Activated gamma-delta T cell treated with Interleukin-2 at 50 U/mL for 16 hours (primary cell): Measurements from ENCODE around the gene TMEM135.
A peak's percentile ranks its signal among the peaks of the same experiment; 100 is the strongest.
"Not testable (repeated sequence)": the region's sequence is repeated elsewhere in the genome, so short reads cannot be mapped to it uniquely, and the experiment has no call there.

ENCODE experiments used
- DNase-seq: peaks from one replicate; pipeline ENCODE4 v3.0.0-alpha.2; 2020

The TMEM135 gene

DNA sequence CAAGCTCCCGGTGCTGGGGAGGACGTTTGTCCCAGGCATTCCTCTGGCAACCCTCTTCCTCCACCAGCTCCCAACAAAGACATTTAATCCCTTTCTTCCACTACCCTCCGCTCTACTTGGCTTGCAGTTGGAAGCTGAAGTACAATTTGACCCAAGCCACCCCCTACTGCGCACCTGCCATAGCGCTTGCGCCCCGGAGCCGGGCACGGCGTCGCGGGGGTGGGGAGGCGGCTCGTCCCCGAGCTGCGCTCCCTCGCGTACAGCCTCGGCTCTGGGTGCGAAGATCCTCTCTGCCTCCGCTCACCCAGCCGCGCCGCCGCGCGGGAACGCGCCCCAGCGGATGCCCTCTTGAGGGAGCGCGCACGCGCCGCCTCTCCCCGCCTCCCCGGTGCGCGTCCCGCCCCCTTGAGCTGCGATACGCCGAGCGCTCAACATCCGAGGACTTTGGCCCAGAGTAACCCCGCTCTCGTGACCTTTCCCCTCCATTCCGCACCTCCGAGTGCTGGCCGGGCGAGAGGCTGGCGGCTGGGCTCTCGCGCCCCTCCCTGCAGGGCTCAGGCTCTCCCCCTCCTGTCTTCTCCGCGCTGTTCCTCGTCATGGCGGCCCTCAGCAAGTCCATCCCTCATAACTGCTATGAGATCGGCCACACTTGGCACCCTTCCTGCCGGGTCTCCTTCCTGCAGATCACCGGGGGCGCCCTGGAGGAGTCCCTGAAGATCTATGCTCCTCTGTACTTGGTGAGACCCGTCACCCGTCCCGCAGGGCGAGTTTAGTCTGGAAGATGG, at the start of gene TMEM135:
Gene TMEM135, plus strand, starts transcription at position 485 of the 785 bp plus-strand sequence. Its CDS starts 112 bp downstream, at position 597.
- DNase-seq: peak; percentile 89

DNA sequence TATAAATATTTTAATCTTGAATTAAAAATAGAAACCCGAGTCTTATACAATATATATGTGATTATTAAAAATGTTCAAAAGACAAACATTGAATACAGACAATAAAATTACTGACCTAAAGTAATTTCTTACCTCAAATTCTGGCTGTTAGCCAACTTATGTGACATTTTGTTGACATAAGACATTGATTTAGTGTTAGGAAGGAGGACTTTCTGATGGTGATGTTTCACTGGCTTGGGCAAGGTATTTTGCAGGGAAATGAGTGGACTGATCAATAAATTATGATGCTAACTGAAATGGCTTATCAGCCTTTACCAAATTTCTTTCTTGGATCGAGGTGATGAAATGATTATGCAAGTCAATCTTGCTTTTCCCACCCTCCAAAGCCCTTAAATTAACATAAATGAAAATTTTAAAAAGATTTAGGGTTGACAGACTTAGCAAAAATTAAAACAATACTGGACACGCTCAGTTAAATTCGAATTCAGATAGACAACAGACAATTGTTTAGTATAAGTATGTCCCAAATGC, 49.3 kb upstream of the TMEM135 start:
- no peak for DNase-seq

DNA sequence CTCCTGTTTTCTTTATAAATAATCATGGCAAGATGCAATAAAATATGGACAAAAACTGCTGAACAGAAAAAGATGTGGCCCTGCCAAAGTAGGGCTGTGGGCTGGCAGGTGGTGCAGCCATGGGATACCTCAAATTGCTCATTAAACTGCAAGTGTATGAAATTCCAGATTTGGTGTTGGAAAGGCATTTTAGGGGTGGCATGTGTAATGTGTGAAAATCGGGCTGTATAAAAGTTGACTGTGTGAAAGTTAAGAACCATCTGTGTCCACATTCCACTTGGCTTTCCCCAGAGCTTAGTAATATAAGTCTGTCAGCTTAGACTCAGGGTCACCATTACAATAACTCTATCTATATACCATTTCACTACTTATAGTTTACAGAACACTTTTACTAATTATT, 47.7 kb upstream of the TMEM135 start:
- no peak for DNase-seq

DNA sequence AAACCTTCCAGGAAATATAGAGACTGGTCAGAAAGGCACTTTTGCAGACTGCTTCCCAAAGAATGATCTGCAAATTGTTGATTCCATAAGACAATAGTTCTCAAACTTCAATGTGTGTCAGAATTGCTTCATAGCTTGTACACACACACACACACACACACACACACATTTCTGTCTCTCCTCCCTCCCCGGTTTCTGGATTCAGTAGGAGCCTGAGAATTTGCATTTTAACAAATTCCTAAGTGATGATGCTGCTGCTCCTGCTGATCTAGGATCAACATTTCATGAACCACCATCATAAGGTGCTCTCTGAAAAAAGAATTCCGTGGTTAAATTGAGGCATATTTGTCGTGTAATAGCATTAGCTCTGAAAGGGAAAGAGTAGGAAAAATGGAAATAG, 47.2 kb upstream of the TMEM135 start:
- DNase-seq: no peak

DNA sequence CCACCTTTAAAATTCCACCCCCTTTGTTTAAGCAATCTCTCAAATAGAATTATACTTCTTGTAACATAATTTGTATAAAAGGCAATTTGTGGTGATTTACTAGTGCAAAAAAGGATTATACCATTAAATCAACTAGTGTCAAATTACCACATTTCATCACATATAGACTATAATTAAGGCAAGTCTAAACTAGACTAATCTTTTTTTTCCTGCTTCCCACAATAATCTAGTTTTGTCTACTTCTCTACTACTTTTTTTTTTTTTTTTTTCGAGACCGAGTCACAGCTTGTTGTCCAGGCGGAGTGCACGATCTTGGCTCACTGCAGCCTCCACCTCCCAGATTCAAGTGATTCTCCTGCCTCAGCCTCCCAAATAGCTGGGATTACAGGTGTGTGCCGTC, 46.4 kb upstream of the TMEM135 start:
- DNase-seq: no peak

DNA sequence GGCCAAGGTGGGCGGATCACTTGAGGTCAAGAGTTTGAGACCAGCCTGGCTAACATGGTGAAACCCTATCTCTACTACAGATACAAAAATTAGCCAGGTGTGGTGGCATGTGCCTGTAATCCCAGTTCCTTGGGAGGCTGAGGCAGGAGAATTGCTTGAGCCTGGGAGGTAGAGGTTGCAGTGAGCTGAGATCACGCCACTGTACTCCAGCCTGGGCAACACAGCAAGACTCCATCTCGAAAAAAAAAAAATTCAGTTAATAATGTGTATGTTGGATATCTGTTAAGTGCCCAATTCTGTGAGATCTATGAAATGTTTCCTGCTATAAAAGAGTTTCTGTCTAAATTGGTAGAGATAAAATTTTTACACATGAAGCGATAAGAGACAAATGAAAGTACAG, 45.4 kb upstream of the TMEM135 start:
- DNase-seq: not testable (repeated sequence)

DNA sequence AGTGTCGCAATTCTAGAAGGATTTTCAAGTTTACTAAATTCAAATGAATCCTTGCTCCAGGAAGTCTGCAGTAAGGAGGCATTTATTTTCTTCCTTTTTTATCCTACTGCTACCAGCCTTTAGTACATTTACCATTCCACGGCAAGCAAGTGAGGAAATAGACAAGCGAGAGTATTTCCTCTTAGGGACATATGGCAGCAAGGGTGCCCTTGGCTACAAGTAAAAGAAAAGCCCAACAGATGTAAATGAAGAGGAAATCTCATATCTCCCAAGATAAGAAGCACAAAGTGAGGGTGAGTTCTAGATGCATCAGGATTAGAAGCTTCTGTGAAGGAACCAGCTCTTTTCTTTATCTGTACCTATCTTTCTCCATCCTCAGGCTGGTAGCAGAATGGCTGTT, 44.7 kb upstream of the TMEM135 start:
- no peak for DNase-seq

DNA sequence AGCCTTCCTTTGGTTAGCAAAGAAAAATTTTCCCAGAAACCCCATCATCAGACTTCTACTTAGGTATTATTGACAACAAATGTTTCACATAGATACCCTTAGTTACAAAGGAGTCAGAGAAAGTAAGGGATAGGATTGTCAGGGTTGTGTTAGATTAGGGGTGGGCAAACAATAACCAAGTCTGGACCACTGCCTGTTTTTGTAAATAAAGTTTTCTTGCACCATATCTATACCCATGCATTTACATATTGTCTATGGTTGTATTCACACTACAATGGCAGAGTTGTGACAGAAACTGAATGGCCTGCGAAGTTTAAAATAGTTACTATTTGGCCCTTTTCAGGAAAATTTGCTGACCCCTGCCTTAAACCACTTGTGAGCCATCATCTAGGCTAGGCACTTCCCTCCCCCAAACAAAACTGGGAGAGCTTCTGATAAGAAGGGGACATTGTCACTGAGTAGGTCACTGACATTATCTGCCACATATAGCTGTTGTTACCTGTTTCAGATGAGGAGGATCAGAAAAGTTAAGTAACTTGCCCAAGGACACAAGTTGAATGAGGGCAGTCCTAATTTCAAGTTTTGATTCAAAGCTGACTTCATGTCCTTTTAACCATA, 40.7 kb upstream of the TMEM135 start:
- no peak for DNase-seq

DNA sequence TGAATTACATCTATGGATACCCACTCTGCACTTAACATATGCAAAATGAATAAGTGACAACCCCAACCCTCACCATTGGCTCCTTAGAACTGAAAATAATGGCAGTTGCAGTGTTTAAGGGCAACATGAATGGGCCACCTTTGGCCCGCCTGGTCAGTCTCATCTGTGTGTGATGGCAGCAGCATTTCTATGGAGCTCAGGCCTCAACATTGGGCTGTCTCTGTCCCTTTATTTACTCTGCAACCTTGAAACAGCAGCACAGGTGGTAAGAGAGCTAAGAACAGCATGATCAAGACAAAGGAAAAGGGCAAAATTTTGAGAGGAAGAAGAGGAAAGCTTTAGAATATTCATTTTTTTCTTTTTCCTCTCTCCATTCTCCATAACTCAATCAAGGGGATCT, 38.3 kb upstream of the TMEM135 start:
- DNase-seq: no peak

DNA sequence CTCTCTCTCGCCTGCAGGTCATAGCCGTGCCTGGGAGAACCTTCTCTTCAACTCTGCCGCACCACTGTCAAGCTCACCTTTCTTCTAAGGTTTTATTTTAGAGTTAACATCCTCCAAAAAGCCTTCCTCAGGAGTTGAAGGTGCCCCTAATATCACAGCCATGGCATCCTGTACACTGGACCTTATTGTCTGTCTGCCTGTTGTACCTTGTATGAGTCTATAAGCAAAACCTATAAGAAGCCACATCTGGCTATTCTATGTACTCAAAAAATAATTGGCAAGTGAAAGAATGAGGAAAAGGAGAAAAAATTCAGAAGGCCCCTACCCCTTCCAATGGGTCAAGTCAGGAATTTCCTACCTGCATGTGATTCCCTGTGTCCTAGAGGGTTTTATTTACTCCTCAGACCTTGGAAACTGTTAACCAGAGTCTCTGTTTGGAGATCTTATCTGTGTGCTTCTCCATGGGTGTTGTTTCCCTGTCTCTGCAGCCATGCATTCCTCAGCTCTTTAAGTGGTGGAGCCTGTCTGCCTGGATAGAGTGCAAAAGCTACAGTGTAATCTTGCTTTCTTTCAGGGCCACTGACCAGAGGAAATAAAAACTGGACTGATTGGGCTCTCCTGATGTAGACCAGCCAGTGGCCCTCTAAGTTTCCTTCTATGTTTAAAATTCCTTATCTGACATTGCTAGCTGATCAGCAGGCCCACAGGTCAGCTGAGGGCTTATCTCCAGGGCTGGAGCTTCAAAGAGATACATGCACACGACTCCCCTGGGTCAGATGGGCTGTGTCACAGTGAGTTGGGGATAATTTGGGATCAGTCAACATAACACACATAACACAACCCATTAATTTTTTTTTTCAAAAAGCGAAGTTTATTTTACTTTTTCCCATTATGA, 37.6 kb upstream of the TMEM135 start:
- no peak for DNase-seq

DNA sequence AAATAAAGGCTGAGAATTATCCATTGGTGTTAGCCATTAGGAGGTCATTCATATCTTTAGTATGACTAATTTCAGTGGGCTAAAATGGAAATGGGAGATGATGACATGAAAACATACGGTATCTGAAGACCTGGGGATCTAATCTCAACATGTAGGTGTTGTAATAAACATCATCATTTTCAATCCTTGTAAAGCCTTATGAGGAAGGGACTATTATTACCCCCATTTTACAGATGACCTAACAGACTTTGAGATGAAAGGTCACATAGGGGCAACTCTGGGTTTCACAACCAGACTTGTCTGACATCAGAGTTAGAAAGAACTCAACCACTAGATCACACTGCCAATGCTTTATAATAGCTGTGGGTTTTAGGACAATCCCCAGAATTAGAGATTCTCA, 34.8 kb upstream of the TMEM135 start:
- DNase-seq: no peak

DNA sequence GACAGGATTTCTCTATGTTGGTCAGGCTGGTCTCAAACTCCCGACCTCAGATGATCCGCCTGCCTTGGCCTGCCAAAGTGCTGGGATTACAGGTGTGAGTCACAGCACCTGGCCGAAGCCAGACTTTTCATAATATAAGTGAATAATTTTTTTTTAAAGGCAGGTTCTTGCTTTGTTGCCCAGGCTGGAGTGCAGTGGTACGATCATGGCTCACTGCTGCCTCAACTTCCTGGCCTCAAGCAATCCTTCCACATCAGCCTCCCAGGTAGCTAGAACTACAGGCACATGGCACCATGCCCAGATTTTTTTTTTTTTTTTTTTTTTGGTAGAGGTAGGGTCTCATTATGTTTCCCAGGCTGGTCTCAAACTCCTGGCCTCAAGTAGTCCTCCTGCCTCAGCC, 33.5 kb upstream of the TMEM135 start:
- not testable (repeated sequence) for DNase-seq

DNA sequence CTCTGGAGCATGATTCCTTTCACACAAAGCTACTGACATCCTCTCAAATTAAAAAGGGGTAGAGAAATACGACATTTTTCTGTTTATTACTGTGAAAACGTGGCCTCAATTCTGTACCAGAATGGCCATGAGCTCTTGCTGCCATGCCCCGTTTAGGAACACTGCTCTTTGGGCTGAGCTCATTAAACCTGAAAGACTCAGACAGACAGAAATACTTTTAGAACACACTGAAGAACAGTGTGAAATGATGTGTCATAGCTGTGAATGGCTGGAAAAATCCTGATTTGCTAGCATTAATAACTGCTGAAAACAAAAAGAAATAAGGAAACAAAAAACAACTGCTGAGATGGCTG, 32.2 kb upstream of the TMEM135 start:
- DNase-seq: no peak

DNA sequence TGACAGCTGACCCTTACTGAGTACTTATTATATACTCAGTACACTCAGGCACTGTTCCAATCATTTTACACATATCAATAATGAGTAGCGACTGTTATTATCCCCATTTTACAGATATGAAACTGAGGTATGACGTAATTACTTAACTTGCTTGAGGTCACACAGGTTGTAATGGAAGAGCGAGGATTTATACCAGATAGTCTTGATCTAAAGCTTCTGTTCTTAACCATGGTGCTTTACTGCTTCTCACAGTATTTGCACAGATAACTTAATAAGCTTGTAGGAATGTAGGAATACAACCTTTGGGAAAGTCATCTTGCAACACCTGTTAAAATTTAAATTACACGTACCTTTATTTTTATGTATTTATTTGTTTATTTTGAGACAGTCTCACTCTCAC, 31.7 kb upstream of the TMEM135 start:
- no peak for DNase-seq

DNA sequence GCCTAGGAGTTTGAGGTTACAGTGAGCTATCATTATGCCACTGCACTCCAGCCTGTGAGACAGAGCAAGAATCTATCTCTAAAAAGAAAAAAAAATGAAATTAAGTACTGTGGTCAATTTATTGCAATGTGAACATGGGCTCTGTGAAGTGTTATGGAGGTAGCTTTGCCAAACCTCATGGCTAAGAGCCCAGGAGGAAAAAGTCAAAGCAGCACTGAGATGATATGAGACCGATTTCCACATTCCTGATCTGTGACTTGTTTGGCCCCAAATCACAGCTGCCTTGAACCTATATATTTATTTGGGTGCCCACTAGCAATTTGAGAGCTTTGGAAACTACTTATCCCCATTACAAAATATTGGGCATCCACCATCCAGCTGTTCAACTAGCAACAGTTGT, 29.8 kb upstream of the TMEM135 start:
- DNase-seq: no peak

DNA sequence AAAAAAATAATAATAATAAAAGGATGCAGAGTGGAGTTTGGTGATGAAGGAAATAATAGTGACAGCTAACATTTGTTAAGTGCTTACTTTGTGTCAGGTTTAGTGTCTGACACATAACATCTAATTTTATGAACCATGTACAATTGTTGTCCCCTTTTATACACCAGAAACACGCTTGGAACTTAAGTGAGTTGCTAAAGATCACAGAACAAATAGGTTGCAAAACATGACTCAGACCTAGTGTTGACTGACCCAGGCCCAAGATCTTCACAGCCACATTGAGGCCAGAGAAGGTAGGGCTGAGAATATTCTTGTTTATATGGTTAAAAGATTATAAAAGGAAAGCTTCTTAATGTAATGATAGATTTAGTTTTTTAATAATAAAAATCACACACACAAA, 25.6 kb upstream of the TMEM135 start:
- no peak for DNase-seq

DNA sequence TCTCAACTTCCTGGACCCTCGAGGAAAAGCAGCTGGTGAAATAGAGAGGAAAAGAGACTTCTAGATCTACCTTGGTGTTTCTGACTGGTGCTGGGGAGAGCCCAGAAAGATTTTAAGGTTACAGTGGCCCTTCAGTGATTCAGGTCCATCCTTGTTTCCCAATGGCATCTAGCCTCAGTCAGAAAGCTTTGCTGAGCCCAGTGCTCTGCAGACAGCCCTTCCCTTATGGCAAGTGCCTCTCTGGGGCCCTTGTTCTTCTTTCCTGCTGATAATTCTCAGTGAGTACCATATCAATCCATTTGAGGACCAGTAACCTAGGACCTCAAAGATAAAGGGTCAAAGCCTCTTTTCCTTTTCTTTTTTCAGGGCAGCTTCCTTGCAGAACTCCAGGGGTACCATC, 25.1 kb upstream of the TMEM135 start:
- DNase-seq: no peak

DNA sequence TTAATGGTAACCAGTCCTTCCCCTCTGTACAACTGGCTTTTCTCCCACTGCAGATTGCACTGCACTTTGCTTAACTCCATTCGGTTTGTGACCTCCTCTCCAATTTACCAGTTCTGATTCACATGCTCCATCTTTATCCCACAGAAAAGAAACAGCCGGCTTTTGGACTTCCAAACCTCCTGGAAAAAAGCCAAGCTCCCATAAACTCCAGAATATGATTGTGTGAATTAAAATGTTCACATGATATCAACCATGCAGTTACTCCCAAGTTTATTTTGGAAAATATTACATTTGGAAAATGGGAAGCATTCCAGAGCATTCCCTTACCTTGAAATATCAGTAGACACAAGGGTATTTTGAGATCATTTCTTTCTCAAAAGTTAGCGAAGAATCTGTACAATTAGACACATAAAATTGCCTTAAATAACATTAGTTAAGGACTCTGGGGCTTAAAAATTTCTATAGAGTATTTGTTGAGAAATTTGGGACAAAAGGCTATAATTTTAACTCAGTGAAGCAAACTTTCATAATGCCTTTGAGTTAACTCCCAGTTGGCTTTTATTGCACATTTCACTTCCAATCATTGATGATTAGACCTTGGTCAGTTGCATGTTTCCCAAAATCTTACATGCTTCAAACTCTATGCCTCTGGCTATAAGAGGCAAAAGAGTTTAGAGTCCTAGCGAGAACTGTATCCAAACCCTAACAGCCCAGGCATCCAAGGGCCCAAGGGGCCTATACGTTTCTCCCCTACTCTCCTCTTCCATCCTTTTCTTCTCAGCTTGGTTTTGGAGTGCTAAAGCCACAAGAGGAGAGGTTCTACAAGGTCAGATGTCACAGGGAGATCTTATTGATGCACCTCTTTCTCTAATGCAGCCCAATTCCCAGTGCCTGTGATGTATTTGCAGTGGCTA, 23.6 kb upstream of the TMEM135 start:
- DNase-seq: no peak

DNA sequence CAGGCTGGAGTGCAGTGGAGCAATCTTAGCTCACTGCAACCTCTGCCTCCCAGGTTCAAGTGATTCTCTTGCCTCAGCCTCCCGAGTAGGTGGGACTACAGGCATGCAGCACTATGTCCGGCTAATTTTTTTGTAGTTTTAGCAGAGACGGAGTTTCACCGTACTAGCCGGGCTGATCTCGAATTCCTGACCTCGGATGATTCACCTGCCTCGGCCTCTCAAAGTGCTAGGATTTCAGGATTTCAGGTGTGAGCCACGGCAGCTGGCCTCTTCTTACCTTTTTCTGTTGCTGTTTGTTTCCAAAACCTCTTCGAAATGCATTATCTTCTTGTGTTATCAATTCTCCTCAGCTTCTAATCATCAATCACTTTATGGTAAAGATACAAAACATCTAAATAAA, 22.1 kb upstream of the TMEM135 start:
- DNase-seq: no peak

DNA sequence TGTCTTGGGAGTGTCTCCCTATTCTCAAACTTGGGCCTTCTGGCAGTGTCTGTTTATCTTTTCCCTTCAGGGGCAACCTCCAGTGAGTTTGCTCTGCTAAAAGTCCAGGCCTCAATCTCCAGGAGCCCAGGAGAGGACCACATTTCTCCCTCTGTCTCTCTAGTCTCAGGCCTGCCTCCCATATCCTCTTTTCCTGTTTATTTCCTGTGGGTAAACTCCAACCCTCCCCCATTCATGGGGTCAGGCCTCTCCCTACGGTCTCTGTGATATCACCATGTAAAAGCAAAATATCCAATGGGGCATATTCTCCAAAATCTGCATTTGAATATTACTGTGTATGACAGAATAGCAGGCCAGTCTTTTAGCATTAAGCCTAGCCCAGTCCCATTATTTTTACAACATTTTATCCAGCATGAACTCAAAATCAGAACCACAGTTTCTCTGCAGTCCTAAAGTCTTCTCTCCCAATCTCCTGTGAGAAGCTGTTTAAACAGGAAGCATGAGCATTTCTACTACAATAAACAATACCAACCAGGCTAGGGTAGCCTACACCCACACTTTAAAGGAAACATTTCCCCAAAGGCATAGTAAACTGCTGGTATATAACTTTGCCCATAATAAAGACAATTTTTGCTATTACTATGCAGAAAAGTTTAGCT, 18.0 kb upstream of the TMEM135 start:
- DNase-seq: no peak

DNA sequence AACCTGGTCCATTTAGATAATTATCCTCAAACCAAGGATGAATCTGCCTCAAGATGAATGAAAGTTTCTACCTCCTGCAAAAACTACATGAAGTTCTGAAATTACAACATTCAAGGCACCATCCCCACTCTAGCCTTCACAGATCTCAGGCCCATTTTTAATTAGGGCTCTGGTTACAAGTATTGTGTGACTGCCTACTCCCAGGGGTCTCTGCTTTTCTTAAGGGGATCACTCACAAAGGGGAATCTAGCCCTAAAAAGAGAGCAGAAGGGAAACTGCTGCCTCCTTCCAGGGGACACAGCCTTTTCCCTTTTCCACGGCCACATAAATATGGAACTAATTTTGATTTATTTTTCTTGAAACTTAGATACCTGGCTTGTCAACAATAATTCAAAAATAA, 17.4 kb upstream of the TMEM135 start:
- no peak for DNase-seq
